DMS153 (cell line): ENCODE results near the gene TTLL11.

ENCODE experiments used
- DNase-seq: peaks from one replicate; lab custom pipeline; 2025; lab: John Stamatoyannopoulos, UW

Gene TTLL11

GRCh38 chr9:121785673-121786542, 307.2 kb downstream of the TTLL11 start:
- DNase-seq = no peak

DNA sequence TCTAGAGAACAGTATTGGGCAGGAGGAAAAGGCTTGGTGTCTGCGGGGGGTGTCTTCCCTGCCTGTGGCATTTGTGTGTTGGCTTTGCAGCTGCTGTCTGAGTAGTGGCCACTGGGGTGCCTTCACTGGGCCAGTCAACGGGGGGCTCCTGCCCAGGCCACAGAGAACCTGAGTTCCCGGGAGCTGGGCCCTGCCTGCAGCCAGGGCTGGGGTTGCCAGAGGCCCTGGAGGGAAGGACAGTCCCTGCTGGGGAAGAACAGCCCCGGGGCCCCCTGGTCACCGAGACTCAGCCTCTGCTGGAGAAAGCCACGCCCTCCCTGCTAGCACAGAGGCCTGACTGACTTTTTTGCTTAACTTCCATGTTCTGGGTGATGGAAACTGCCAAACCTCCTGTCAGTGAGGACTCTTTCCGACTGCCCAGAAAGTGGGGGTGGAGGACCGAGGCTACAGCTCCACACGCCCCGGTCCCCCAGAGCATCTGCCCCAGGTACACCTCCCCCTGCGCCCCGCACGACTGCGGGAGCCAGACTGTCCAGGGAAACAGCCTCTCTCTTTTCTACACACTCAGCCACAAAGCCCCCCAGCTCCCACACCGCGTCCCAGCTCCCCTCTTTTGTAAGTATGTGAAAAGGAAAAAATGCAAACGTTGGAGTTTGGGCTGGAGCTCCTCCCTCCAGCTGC, 308.2 kb downstream of the TTLL11 start:
- DNase-seq = no peak

- DNase-seq = no peak
These were observed 309.3 kb downstream of the TTLL11 start for GRCh38 chr9:121783521-121784507.

- no peak for DNase-seq
These were observed 310.0 kb downstream of the TTLL11 start for GRCh38 chr9:121783111-121783510.

DNA sequence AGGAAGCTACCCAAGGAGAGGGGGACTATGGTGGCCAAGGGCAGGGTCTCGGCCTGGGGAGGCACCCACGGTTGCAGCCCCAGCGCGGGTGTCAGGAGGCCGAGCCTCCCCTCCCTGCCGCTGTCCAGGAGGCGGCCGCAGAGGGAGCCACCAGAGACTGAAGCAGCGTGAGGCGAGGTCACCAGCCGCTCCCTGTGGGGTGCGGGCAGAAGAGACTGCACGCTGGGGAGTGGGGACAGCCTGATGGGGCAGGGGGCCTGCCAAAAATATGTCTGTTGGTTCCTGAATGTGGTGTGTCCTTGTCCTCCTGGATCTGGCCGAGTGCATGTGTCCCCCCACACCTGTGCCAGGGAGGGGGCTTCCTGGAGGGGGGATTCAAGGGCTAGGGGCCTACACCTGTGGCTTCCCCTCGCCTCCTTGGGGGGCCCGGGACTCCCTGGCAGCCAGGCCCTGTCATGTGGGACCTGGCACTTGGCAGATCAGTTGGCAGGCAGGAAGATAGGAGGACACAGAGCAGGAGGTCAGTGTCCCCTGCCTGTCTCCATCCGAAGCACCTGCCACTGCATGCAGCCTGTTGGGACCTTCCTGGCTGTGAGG, 310.5 kb downstream of the TTLL11 start:
- no peak for DNase-seq

GRCh38 chr9:121781701-121782464, 311.2 kb downstream of the TTLL11 start:
- no peak for DNase-seq

GRCh38 chr9:121781145-121781548, 312.0 kb downstream of the TTLL11 start:
- no peak for DNase-seq

DNA sequence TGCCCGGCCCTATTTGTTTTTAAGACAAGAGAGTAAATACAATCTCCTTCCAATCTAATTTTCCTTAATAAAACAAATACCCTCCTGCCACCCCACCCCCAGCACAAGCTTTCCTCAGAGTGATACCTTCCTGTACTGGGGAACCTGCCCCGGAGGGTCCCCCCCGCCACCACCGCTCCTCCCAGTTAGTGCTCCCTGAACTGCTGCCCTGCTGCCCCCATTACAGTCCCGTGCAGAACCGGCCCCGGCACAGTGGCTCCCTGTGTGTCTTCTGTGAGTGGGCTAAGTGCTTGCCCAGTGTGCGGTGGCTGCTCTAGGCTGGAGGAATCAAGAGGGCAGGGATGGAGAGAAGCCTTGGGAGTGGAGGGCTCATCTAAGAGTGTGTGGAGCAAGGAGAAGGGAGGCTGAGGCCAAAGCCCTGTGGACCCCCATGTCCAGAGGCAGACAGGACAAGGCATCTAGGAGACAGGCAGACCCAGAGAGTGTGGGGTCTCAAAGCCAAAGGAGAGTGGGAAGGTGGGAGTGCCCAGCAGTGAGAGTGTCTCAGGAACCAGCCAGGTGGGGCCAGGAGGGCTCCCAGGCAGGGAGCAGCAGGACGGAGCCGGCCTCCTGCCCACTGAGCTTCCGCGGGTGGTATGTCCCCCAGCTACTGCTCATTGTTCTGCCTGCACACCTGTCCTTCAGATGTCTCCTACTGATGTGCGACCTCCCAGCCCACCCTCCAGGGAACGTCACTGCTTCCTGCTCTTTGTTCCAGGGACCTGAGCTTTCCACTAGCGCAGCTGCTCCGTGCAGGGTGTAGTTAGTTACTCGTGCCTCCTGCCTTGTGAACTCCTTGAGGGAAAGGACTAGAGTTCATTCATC, 312.7 kb downstream of the TTLL11 start:
- DNase-seq = no peak

- DNase-seq = no peak
These were observed 313.6 kb downstream of the TTLL11 start for GRCh38 chr9:121779381-121780117.

GRCh38 chr9:121778252-121779225, 314.6 kb downstream of the TTLL11 start:
- no peak for DNase-seq

- DNase-seq = no peak
These were observed 316.1 kb downstream of the TTLL11 start for GRCh38 chr9:121776739-121777637.

- no peak for DNase-seq
These were observed 316.9 kb downstream of the TTLL11 start for GRCh38 chr9:121776001-121776738.

DNA sequence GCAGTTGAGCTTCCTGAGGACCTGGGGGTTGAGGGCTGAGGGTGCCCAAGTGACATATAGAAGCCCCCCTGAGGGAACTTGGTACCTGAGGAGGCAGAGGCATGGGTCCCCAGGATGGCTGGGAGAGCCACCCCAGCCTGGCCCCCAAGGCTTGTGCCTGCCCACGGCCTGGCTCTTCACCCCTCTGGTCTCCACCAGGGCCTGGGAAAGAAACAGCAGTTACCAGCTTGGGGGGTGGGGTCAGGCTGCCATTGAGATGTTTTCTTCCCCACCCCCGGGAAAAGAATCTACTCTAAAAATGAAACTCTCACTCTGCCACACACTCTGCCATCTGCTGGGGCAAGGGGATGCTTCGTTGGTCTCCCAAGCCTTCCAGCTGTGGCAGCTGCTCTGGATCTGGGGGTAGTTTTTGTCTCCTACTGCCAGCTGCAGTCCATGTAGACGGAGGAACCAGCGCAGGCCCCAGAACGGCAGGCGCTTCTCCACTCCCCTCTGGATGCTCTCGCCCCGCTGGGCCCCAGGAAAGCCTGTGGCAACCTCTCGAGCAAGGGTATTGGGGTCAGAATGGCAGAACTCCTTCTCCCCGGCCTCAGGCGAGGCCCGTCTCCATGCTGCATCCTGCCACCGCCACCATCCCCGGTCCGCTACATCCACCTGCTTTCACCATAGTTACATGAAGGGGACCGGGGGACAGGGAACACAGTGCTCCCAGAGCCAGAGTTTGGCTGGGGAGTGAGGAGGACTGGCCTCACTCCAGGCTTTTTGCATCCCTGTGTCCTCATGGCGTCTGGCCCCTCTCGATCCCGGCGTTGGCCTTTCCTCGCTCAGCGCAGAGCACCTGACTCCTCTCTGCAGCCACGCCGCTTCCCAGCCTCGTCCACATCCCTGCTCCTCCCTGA, 318.1 kb downstream of the TTLL11 start:
- no peak for DNase-seq

DNA sequence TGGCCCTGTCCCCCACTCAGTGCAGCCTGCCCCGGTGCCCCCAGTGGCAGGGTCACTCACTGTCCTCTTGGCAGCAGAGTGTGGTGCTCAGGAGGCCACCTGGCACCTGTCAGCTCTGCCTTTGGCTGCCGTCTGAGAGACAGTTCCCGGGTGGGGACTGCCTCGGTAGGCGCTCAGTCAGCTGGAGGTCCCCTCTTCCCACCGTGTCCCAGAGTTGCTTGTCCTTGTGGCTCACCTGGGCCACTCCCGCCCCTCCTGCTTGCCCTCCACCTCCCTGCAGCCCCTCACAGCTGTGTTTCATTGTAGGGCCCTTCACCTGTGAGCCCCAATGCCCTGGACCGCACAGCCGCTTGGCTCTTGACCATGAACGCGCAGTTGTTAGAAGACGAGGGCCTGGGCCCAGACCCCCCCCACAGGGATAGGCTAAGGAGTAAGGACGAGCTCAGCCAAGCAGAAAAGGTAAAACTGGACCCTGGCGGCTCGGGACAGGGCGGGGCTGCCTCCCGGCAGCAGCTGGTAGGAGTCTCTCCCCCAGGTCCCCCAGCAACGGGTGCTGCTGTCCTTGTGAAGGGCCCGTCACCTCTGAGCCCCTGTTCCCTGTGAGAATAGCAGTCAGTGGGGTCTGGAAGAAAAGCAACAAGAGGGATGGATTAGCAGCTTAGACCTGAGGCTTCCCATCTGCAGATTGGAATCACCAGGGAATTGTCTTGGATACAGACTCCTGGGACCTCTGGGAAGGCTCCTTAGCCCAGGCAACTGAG, 319.0 kb downstream of the TTLL11 start:
- no peak for DNase-seq
